WERI-Rb-1 (cell line): Measurements from ENCODE around the gene TTC4.
"Not testable (repeated sequence)": the region's sequence is repeated elsewhere in the genome, so short reads cannot be mapped to it uniquely, and the experiment has no call there.

Source experiments
- DNase-seq: peaks from one replicate; pipeline ENCODE4 v3.0.0-alpha.2; 2020
- H3K27ac ChIP-seq: fragments of 250-450 bp; sonication (Bioruptor Pico); 2 replicates; pipeline ENCODE4 v1.5.1; 2020; ENCODE audit warnings: mild to moderate bottlenecking, moderate library complexity
- H3K27me3 ChIP-seq: fragments of 250-450 bp; sonication (Bioruptor Pico); 2 replicates; pipeline ENCODE4 v1.5.1; 2021; ENCODE audit warnings: mild to moderate bottlenecking, low read depth, moderate library complexity; ENCODE audit not compliant: insufficient read depth, severe bottlenecking
- H3K36me3 ChIP-seq: fragments of 250-450 bp; sonication (Bioruptor Pico); 2 replicates; pipeline ENCODE4 v1.5.1; 2020; ENCODE audit warnings: mild to moderate bottlenecking, moderate library complexity
- H3K4me3 ChIP-seq: 2 replicates; pipeline ENCODE4 v1.5.1; 2011; ENCODE audit warnings: low read depth, mild to moderate bottlenecking, control low read depth, low read length
- H3K9me3 ChIP-seq: fragments of 250-450 bp; sonication (Bioruptor Pico); 2 replicates; pipeline ENCODE4 v1.5.1; 2021; ENCODE audit warnings: mild to moderate bottlenecking, moderate library complexity; ENCODE audit not compliant: severe bottlenecking
- TF ChIP-seq, protein P1 (sequence below): IDR thresholded peaks from 2 replicates; pipeline ENCODE4 v1.5.1; 2011; ENCODE audit warnings: low read depth, mild to moderate bottlenecking, control low read depth, inconsistent platforms, low read length

Gene TTC4

DNA sequence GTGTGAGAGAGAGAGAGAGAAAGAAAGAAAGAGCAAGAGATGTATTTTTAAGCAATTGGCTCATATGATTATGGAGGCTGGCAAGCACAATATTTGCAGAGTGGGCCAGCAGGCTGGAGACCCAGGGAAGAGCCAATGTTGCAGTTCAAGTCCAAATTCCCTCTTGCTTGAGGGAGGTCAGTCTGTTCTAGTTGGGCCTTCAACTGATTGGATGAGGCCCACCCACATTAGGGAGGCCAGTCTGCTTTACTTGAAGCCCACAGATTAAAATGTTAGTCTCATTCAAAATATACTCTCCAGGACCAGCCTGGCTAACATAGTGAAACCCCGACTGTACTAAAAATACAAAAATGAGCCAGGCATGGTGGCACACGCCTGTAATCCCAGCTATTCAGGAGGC, 57.3 kb downstream of the TTC4 start:
- no peak overlapping the region for H3K27ac ChIP-seq
- H3K27me3 ChIP-seq: no peaks in the 10 kb centered on the region
- H3K4me3 ChIP-seq: no peak overlapping the region
- no peaks in the 10 kb centered on the region for H3K36me3 ChIP-seq
- TF ChIP-seq, protein P1, sequence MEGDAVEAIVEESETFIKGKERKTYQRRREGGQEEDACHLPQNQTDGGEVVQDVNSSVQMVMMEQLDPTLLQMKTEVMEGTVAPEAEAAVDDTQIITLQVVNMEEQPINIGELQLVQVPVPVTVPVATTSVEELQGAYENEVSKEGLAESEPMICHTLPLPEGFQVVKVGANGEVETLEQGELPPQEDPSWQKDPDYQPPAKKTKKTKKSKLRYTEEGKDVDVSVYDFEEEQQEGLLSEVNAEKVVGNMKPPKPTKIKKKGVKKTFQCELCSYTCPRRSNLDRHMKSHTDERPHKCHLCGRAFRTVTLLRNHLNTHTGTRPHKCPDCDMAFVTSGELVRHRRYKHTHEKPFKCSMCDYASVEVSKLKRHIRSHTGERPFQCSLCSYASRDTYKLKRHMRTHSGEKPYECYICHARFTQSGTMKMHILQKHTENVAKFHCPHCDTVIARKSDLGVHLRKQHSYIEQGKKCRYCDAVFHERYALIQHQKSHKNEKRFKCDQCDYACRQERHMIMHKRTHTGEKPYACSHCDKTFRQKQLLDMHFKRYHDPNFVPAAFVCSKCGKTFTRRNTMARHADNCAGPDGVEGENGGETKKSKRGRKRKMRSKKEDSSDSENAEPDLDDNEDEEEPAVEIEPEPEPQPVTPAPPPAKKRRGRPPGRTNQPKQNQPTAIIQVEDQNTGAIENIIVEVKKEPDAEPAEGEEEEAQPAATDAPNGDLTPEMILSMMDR: no peak
- no peaks in the 10 kb centered on the region for H3K9me3 ChIP-seq
- DNase-seq: no peak

- H3K4me3 ChIP-seq: peak overlapping the region; percentile 33
- no peaks in the 10 kb centered on the region for H3K9me3 ChIP-seq
- peak; percentile 92 for DNase-seq
- peak overlapping the region; percentile 74 for H3K27ac ChIP-seq
- H3K27me3 ChIP-seq: no peaks in the 10 kb centered on the region
- H3K36me3 ChIP-seq: no peaks in the 10 kb centered on the region
- TF ChIP-seq, protein P1: no peak
Observed at GRCh38 chr1:54774820-54775498, 59.3 kb downstream of the TTC4 start.

GRCh38 chr1:54775828-54776721, 60.4 kb downstream of the TTC4 start:
- not testable (repeated sequence) for H3K9me3 ChIP-seq, H3K36me3 ChIP-seq, H3K27me3 ChIP-seq, DNase-seq, H3K4me3 ChIP-seq
- H3K27ac ChIP-seq: peak overlapping the region; percentile 74; the same call in 1 of the 2 replicates

- TF ChIP-seq, protein P1: no peak
- H3K9me3 ChIP-seq: no peaks in the 10 kb centered on the region
- no peaks in the 10 kb centered on the region for H3K27me3 ChIP-seq
- no peaks in the 10 kb centered on the region for H3K36me3 ChIP-seq
- no peak overlapping the region for H3K4me3 ChIP-seq
- DNase-seq: no peak
- H3K27ac ChIP-seq: no peak overlapping the region
Observed at GRCh38 chr1:54777011-54777410, 61.4 kb downstream of the TTC4 start.

- H3K27ac ChIP-seq: no peak overlapping the region
- no peaks in the 10 kb centered on the region for H3K9me3 ChIP-seq
- TF ChIP-seq, protein P1: no peak
- no peaks in the 10 kb centered on the region for H3K27me3 ChIP-seq
- H3K36me3 ChIP-seq: no peaks in the 10 kb centered on the region
- H3K4me3 ChIP-seq: no peak overlapping the region
- DNase-seq: no peak
Observed at GRCh38 chr1:54777431-54777830, 61.8 kb downstream of the TTC4 start.

GRCh38 chr1:54781023-54781723, 65.5 kb downstream of the TTC4 start:
- H3K4me3 ChIP-seq: no peak overlapping the region
- H3K27ac ChIP-seq: no peak overlapping the region
- no peaks in the 10 kb centered on the region for H3K9me3 ChIP-seq
- no peak for DNase-seq
- no peaks in the 10 kb centered on the region for H3K36me3 ChIP-seq
- H3K27me3 ChIP-seq: no peaks in the 10 kb centered on the region
- TF ChIP-seq, protein P1: no peak
